Erythroblast (primary cell): ENCODE measurements around the gene SMS.
"Not testable (repeated sequence)": the region's sequence is repeated elsewhere in the genome, so short reads cannot be mapped to it uniquely, and the experiment has no call there.

ENCODE experiments used
- DNase-seq, 2 experiments: peaks; one replicate each; lab custom pipeline; 2025; lab: John Stamatoyannopoulos, UW
- GATA1 ChIP-seq: IDR thresholded peaks from 2 replicates; pipeline ENCODE4 v1.6.1; 2011; ENCODE audit warnings: low read depth, mild to moderate bottlenecking, control low read depth, low read length, moderate library complexity
- POLR2A ChIP-seq: IDR thresholded peaks from 2 replicates; pipeline ENCODE4 v1.6.1; 2011; ENCODE audit warnings: mild to moderate bottlenecking, low read length

The SMS gene

GRCh38 chrX:21939906-21940305 lies 603 bp upstream of the SMS start:
- no peak for DNase-seq
- no peak for TF ChIP-seq POLR2A
- no peak for TF ChIP-seq GATA1

GRCh38 chrX:21943460-21944135 lies 3.1 kb downstream of the SMS start:
- TF ChIP-seq POLR2A: no peak
- peak in 1 of 2 experiments; percentile 3 for DNase-seq

GRCh38 chrX:21944136-21944615 lies 3.7 kb downstream of the SMS start:
- no peak for DNase-seq
- TF ChIP-seq GATA1 (no peak), POLR2A (no peak)

- TF ChIP-seq GATA1 (no peak), POLR2A (no peak)
- DNase-seq: no peak
These were observed 6.6 kb downstream of the SMS start for GRCh38 chrX:21946925-21947641.

GRCh38 chrX:21947671-21948070 lies 7.2 kb downstream of the SMS start:
- no peak for DNase-seq
- TF ChIP-seq GATA1 (no peak), POLR2A (no peak)

GRCh38 chrX:21948897-21949578 lies 8.5 kb downstream of the SMS start:
- DNase-seq: no peak
- TF ChIP-seq GATA1 (no peak), POLR2A (no peak)

- no peak for TF ChIP-seq POLR2A
- no peak for TF ChIP-seq GATA1
- no peak for DNase-seq
These were observed 9.2 kb downstream of the SMS start for GRCh38 chrX:21949689-21950088.

GRCh38 chrX:21950557-21950956 lies 10.0 kb downstream of the SMS start:
- DNase-seq: not testable (repeated sequence)

GRCh38 chrX:21952624-21953023 lies 12.1 kb downstream of the SMS start:
- peak; percentile 1 to 6 for DNase-seq
- no peak for TF ChIP-seq POLR2A
- TF ChIP-seq GATA1: no peak

GRCh38 chrX:21953195-21953830 lies 12.8 kb downstream of the SMS start:
- not testable (repeated sequence) for DNase-seq

GRCh38 chrX:21955403-21956189 lies 15.1 kb downstream of the SMS start:
- DNase-seq: no peak
- TF ChIP-seq GATA1 (no peak), POLR2A (no peak)

- no peak for TF ChIP-seq POLR2A
- TF ChIP-seq GATA1: no peak
- no peak for DNase-seq
These were observed 16.3 kb downstream of the SMS start for GRCh38 chrX:21956783-21957182.

GRCh38 chrX:21958187-21958586 lies 17.7 kb downstream of the SMS start:
- no peak for DNase-seq
- TF ChIP-seq GATA1 (no peak), POLR2A (no peak)
